Activated naive CD8-positive, alpha-beta T cell (primary cell): ENCODE measurements around the gene CDC42BPA.

Experiments used
- H3K27ac Mint-ChIP-seq: one replicate; pipeline ENCODE4 v1.8.0; 2021; ENCODE audit warnings: mixed read lengths
- H3K27me3 Mint-ChIP-seq: one replicate; pipeline ENCODE4 v1.8.0; 2021; ENCODE audit warnings: mixed read lengths
- H3K36me3 Mint-ChIP-seq: one replicate; pipeline ENCODE4 v1.8.0; 2021; ENCODE audit warnings: mixed read lengths
- H3K4me1 Mint-ChIP-seq: one replicate; pipeline ENCODE4 v1.8.0; 2021; ENCODE audit warnings: low read depth, mixed read lengths
- H3K4me3 Mint-ChIP-seq: one replicate; pipeline ENCODE4 v1.8.0; 2021; ENCODE audit warnings: mild to moderate bottlenecking, mixed read lengths
- H3K9me3 Mint-ChIP-seq: one replicate; pipeline ENCODE4 v1.8.0; 2021; ENCODE audit warnings: low read depth, mixed read lengths

Gene CDC42BPA

GRCh38 chr1:227227761-227228160, 90.5 kb downstream of the CDC42BPA start:
- no peaks in the 10 kb centered on the region for H3K9me3 Mint-ChIP-seq

GRCh38 chr1:227225715-227226346, 92.5 kb downstream of the CDC42BPA start:
- H3K27me3 Mint-ChIP-seq, result peaks cover 11% of the 10 kb centered on the region
- no peak overlapping the region for H3K4me3 Mint-ChIP-seq
- no peaks in the 10 kb centered on the region for H3K36me3 Mint-ChIP-seq
- no peaks in the 10 kb centered on the region for H3K4me1 Mint-ChIP-seq
- no peaks in the 10 kb centered on the region for H3K9me3 Mint-ChIP-seq
- H3K27ac Mint-ChIP-seq, result no peak overlapping the region

More at GRCh38 chr1:227227761-227228160, 90.5 kb downstream of the CDC42BPA start:
- no peak overlapping the region for H3K27ac Mint-ChIP-seq
- no peaks in the 10 kb centered on the region for H3K36me3 Mint-ChIP-seq
- H3K4me3 Mint-ChIP-seq, result no peak overlapping the region
- peaks cover 5% of the 10 kb centered on the region for H3K27me3 Mint-ChIP-seq
- no peaks in the 10 kb centered on the region for H3K4me1 Mint-ChIP-seq

GRCh38 chr1:227223171-227223806, 95.0 kb downstream of the CDC42BPA start:
- Mint-ChIP-seq H3K27ac (no peak overlapping the region), H3K27me3 (peaks cover 17% of the 10 kb centered on the region), H3K4me3 (no peak overlapping the region), H3K9me3 (no peaks in the 10 kb centered on the region), H3K36me3 (no peaks in the 10 kb centered on the region), H3K4me1 (no peaks in the 10 kb centered on the region)

DNA sequence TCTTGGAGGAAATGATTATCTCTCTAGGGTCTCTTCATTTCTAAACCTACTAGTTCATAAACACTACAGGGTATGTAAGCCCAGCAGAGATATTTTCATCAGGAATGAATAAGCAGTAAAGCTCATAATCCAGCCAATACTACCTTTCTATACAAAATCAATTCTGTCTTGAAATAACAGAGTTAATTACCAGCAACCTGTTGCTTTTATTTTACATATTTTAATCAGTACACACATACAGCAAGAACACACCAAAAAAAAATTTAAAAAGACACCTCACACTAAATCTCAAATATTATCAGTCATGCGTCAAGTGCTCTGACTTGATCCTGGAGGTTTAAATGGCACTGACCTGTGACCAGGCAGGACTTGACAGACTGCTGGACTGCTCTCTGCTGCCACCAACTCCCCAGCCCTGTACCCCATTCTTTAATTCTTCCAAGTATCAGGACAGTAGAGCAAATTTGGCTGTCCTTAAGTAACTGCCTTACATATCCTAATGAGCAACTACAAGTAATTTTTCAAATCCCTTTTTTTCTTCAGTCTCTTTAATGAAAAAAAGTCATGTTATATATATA, 98.5 kb downstream of the CDC42BPA start:
- no peaks in the 10 kb centered on the region for H3K36me3 Mint-ChIP-seq
- peaks cover 19% of the 10 kb centered on the region for H3K27me3 Mint-ChIP-seq
- no peak overlapping the region for H3K27ac Mint-ChIP-seq
- no peaks in the 10 kb centered on the region for H3K4me1 Mint-ChIP-seq
- H3K9me3 Mint-ChIP-seq, result no peaks in the 10 kb centered on the region
- no peak overlapping the region for H3K4me3 Mint-ChIP-seq

- no peaks in the 10 kb centered on the region for H3K36me3 Mint-ChIP-seq
- H3K27me3 Mint-ChIP-seq, result peaks cover 19% of the 10 kb centered on the region
- no peaks in the 10 kb centered on the region for H3K9me3 Mint-ChIP-seq
- H3K4me1 Mint-ChIP-seq, result no peaks in the 10 kb centered on the region
- no peak overlapping the region for H3K4me3 Mint-ChIP-seq
- no peak overlapping the region for H3K27ac Mint-ChIP-seq
Measured at GRCh38 chr1:227218870-227219573, 99.3 kb downstream of the CDC42BPA start.

DNA sequence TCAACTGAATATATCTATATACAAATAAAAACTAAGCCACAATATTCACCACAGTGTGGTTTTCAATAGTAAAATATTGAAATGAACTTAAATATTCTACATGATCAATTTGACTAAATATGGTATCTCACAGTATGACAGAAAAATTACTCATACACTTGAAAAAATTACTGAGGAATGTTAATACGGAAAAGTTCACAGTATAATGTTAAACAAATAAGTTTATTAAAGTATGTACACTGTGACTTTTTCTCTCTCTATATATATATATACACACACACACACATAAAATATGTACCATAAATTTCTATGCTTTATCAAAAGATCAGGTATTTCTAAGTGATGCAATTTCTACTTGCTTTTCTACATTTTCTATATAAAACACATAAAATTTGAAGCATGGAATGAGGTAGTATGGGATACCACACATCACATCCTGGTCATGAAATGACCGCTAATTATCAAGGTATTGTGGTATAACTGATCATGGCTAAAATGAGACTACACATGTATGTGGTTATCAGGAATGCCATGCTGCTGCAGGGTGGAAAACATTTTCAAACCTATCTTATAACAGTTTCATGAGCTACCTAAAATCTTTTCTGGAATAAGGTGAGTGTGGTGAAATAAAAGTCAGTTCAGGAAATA, 102.3 kb downstream of the CDC42BPA start:
- Mint-ChIP-seq H3K4me1 (no peaks in the 10 kb centered on the region), H3K27me3 (peaks cover 18% of the 10 kb centered on the region), H3K4me3 (no peak overlapping the region), H3K36me3 (no peaks in the 10 kb centered on the region), H3K27ac (no peak overlapping the region), H3K9me3 (no peaks in the 10 kb centered on the region)

DNA sequence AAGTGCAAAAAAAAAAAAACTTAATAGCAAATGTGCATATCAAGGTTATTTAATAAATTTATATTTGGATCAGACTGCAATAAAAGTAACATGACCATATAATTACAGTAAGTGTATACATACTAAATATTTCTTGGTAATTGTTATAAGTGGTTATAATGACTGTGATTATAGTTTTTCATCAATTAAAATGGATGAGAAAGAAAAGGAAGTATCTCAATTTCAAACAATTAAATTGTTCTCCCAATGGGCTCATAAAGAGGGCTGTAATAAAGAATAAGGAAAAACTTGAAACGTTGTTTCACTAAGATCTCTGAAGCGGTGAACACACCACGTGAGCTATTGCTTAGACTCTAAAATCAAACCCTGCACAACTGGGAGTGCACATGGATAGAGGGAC, 104.1 kb downstream of the CDC42BPA start:
- Mint-ChIP-seq H3K27ac (no peak overlapping the region), H3K4me1 (no peaks in the 10 kb centered on the region), H3K9me3 (no peaks in the 10 kb centered on the region), H3K27me3 (peaks cover 17% of the 10 kb centered on the region), H3K36me3 (no peaks in the 10 kb centered on the region), H3K4me3 (no peak overlapping the region)

DNA sequence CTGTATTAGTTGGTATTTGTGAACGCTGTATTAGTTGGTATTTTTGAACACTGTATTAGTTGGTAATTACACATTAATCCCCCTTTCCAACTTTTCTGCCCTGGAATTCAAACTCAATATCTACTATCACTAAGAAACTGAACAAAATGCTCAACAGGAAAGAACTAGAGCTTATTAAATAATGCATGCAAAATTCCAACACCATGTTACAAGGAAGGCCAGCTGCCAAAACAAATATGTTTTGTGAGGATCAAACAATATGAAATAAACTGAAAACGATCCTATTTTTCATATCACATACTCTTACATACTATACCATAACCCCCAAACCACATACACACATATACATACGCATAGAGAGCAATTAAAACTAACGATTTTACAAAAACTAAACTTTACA, 104.9 kb downstream of the CDC42BPA start:
- Mint-ChIP-seq H3K4me1 (no peaks in the 10 kb centered on the region), H3K4me3 (no peak overlapping the region), H3K27me3 (peaks cover 17% of the 10 kb centered on the region), H3K36me3 (no peaks in the 10 kb centered on the region), H3K27ac (no peak overlapping the region), H3K9me3 (no peaks in the 10 kb centered on the region)

- no peaks in the 10 kb centered on the region for H3K4me1 Mint-ChIP-seq
- H3K27ac Mint-ChIP-seq, result no peak overlapping the region
- H3K27me3 Mint-ChIP-seq, result peaks cover 15% of the 10 kb centered on the region
- no peaks in the 10 kb centered on the region for H3K36me3 Mint-ChIP-seq
- no peaks in the 10 kb centered on the region for H3K9me3 Mint-ChIP-seq
- no peak overlapping the region for H3K4me3 Mint-ChIP-seq
Measured at GRCh38 chr1:227212164-227212563, 106.1 kb downstream of the CDC42BPA start.

DNA sequence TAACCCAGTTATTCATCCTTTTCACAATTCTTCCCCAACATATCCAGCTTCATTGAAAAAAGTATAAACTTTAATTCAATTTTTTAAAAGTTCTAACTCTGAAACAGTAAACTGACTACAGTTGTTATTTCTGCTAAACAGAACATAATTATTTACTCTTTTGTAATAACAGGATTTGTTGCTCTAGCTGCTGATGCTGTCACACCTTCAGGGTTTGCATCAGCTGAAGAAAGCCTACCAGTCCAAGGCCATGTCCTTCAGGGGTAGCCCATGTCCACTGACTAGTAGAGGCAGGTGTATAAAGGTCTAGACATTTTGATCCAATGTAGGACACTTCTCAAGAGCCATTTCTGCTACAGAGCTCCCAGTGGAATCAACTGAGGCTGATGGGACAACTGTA, 107.7 kb downstream of the CDC42BPA start:
- no peak overlapping the region for H3K27ac Mint-ChIP-seq
- no peaks in the 10 kb centered on the region for H3K36me3 Mint-ChIP-seq
- no peaks in the 10 kb centered on the region for H3K4me1 Mint-ChIP-seq
- no peaks in the 10 kb centered on the region for H3K9me3 Mint-ChIP-seq
- H3K27me3 Mint-ChIP-seq, result peaks cover 15% of the 10 kb centered on the region
- H3K4me3 Mint-ChIP-seq, result no peak overlapping the region

GRCh38 chr1:227197064-227197463, 121.2 kb downstream of the CDC42BPA start:
- H3K27me3 Mint-ChIP-seq, result peaks cover 6% of the 10 kb centered on the region
- H3K27ac Mint-ChIP-seq, result no peak overlapping the region
- H3K4me3 Mint-ChIP-seq, result no peak overlapping the region
- H3K9me3 Mint-ChIP-seq, result no peaks in the 10 kb centered on the region
- no peaks in the 10 kb centered on the region for H3K4me1 Mint-ChIP-seq
- H3K36me3 Mint-ChIP-seq, result peaks cover 2% of the 10 kb centered on the region

DNA sequence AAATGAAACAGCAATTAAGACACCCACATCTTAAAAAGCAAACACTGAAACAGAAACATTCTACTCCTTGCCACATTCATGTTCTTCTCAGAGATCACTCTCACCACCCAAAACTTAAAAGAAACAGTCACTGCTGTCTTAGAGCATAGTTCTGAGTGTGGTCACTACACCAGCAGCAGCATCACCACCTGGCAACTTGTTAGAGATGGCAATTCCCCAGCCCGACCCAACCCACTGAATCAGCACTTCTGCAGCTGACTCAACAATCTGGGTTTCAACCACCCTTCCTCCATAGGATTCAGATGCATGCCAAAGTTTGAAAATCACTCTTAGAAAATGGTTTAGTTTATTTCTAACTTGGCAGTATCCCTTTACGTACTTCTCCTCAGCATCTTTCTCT, 126.1 kb downstream of the CDC42BPA start:
- H3K4me3 Mint-ChIP-seq, result no peak overlapping the region
- peaks cover 2% of the 10 kb centered on the region for H3K36me3 Mint-ChIP-seq
- H3K4me1 Mint-ChIP-seq, result no peaks in the 10 kb centered on the region
- peaks cover 13% of the 10 kb centered on the region for H3K27me3 Mint-ChIP-seq
- H3K9me3 Mint-ChIP-seq, result no peaks in the 10 kb centered on the region
- H3K27ac Mint-ChIP-seq, result no peak overlapping the region

GRCh38 chr1:227191607-227192006, 126.7 kb downstream of the CDC42BPA start:
- Mint-ChIP-seq H3K27me3 (peaks cover 17% of the 10 kb centered on the region), H3K27ac (no peak overlapping the region), H3K4me3 (no peak overlapping the region), H3K9me3 (no peaks in the 10 kb centered on the region), H3K4me1 (no peaks in the 10 kb centered on the region), H3K36me3 (peaks cover 2% of the 10 kb centered on the region)

DNA sequence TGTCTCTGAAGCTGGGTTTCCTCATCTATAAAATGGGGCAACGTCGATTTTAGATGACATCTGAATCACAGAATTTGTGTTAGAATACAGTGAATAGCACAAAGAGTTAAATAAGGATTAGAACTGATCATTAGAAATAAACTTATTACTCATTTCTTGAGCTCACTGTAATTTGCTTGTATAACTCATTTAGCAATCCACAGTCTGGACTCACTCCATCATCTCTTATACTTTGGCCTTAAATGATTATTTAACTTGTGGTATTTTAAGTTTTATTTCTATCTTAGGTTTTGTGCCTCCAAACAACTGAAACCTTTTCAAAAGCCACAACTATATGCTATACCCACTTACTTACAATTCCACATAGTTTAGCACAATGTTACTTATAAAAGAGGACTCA, 128.0 kb downstream of the CDC42BPA start:
- no peaks in the 10 kb centered on the region for H3K9me3 Mint-ChIP-seq
- H3K36me3 Mint-ChIP-seq, result peaks cover 2% of the 10 kb centered on the region
- H3K4me3 Mint-ChIP-seq, result no peak overlapping the region
- no peaks in the 10 kb centered on the region for H3K4me1 Mint-ChIP-seq
- no peak overlapping the region for H3K27ac Mint-ChIP-seq
- peaks cover 19% of the 10 kb centered on the region for H3K27me3 Mint-ChIP-seq

DNA sequence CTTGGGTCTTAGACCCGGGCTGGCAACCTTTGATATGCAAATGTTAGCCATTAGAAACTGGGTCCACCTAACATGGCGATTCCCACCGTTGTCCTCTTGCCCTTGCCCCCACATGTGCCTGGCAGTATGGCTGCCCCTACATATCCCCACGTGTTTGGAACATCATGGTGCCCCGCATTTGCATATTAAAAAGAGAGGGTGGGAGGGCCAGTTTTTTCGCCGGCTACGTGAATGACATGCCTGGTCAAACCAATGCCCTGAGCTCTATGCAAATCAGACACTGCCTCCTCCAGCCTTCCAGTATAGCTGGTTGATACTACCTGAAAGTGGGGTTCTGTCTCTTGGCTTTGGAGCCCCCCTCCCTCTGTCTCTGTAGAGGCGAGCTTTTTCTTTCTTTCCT, 133.0 kb downstream of the CDC42BPA start:
- Mint-ChIP-seq H3K4me3 (no peak overlapping the region), H3K4me1 (no peaks in the 10 kb centered on the region), H3K27ac (no peak overlapping the region), H3K27me3 (peaks cover 9% of the 10 kb centered on the region), H3K9me3 (no peaks in the 10 kb centered on the region), H3K36me3 (no peaks in the 10 kb centered on the region)
